ENCODE data around the gene VWF.
A peak's percentile ranks its signal among the peaks of the same experiment; 100 is the strongest.
"Not testable (repeated sequence)": the region's sequence is repeated elsewhere in the genome, so short reads cannot be mapped to it uniquely, and the experiment has no call there.

Gene VWF

DNA sequence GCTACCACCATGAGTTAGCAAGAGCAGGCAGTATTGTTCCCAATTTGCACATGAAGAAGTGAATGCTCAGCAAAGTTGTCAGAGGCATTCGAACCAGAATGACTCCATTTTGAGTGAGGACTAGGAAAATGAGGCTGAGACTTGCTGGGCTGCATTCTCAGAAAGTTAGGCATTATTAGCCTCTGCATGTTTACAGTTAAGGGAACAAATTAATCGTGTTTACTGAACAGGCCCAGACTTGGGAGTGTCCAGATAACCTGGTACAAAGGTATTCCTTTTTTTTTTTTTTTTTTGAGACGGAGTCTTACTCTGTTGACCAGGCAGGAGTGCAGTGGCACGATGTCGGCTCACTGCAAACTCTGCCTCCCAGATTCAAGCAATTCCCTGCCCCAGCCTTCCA, 22.5 kb upstream of the VWF start:
- Histone ChIP-seq H3K9ac (ENCODE audit: low read length in 5 of 5) (no peak overlapping the region), H3K36me3 (ENCODE audit: control insufficient read depth in 5 of 5, insufficient read depth in 5 of 5, low read length in 5 of 5) (no peaks in the 10 kb centered on the region), H3K27me3 (ENCODE audit: control insufficient read depth in 5 of 5, insufficient read depth in 4 of 5, low read length in 5 of 5) (no peaks in the 10 kb centered on the region), H3K27ac (ENCODE audit: low read depth, low read length) (no peak overlapping the region), H3K9me3 (ENCODE audit: control insufficient read depth in 5 of 5, low read length in 5 of 5) (no peaks in the 10 kb centered on the region), H3K4me1 (ENCODE audit: control insufficient read depth in 5 of 5, insufficient read depth in 5 of 5, low read length in 5 of 5) (peaks cover 0 to 3% (median 0%) of the 10 kb centered on the region in 5 donors), H3K4me3 (ENCODE audit: low read depth in 1 of 5, low read length in 5 of 5) (no peak overlapping the region)

DNA sequence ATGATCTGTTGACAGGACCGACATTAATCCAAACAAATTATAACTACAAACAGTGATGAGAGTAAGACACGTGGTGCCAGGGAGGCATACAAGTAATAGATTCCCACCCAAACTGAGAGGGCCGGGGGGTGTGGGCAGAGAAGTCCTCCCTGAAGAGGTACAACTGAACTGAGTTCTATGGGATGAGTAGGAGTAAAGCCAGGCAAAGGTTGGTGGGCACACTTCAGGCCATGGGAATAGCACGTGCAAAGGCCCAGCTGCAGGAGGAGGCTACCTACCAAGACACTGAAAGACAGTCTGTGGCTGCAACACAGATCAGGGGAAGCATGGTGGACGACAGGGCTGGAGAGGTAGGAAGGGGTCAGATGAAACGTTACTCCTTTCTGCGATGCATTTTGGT, 22.0 kb upstream of the VWF start:
- Histone ChIP-seq H3K36me3 (ENCODE audit: control insufficient read depth in 5 of 5, insufficient read depth in 5 of 5, low read length in 5 of 5) (no peaks in the 10 kb centered on the region), H3K4me1 (ENCODE audit: control insufficient read depth in 5 of 5, insufficient read depth in 5 of 5, low read length in 5 of 5) (peaks cover 0 to 8% (median 4%) of the 10 kb centered on the region in 5 donors), H3K4me3 (ENCODE audit: low read depth in 1 of 5, low read length in 5 of 5) (no peak overlapping the region), H3K9me3 (ENCODE audit: control insufficient read depth in 5 of 5, low read length in 5 of 5) (no peaks in the 10 kb centered on the region), H3K9ac (ENCODE audit: low read length in 5 of 5) (no peak overlapping the region), H3K27ac (ENCODE audit: low read depth, low read length) (no peak overlapping the region), H3K27me3 (ENCODE audit: control insufficient read depth in 5 of 5, insufficient read depth in 4 of 5, low read length in 5 of 5) (no peaks in the 10 kb centered on the region)

DNA sequence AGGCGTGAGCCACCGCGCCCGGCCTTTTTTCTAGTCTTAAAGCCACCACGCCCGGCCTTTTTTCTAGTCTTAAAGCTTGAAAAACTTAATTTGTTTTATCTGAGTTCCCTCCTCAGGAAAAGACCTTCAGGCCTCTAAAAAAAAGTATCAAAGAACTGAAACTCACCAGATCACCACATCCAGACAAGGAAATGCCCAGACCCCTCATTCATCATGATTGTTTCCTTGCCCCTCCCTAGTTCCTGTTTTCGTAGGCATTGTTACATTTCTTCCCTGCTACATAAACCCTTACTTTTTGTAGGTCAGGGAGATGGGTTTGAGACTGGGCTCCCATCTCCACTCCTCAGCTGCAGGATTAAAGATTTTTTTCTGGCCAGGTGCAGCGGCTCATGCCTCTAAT, 21.1 kb upstream of the VWF start:
- H3K4me3 ChIP-seq (ENCODE audit: low read depth in 1 of 5, low read length in 5 of 5) = no peak overlapping the region
- H3K9me3 ChIP-seq (ENCODE audit: control insufficient read depth in 5 of 5, low read length in 5 of 5) = no peaks in the 10 kb centered on the region
- peaks cover 0 to 17% (median 13%) of the 10 kb centered on the region in 5 donors for H3K4me1 ChIP-seq (ENCODE audit: control insufficient read depth in 5 of 5, insufficient read depth in 5 of 5, low read length in 5 of 5)
- no peak overlapping the region for H3K27ac ChIP-seq (ENCODE audit: low read depth, low read length)
- no peaks in the 10 kb centered on the region for H3K36me3 ChIP-seq (ENCODE audit: control insufficient read depth in 5 of 5, insufficient read depth in 5 of 5, low read length in 5 of 5)
- no peak overlapping the region for H3K9ac ChIP-seq (ENCODE audit: low read length in 5 of 5)
- no peaks in the 10 kb centered on the region for H3K27me3 ChIP-seq (ENCODE audit: control insufficient read depth in 5 of 5, insufficient read depth in 4 of 5, low read length in 5 of 5)

DNA sequence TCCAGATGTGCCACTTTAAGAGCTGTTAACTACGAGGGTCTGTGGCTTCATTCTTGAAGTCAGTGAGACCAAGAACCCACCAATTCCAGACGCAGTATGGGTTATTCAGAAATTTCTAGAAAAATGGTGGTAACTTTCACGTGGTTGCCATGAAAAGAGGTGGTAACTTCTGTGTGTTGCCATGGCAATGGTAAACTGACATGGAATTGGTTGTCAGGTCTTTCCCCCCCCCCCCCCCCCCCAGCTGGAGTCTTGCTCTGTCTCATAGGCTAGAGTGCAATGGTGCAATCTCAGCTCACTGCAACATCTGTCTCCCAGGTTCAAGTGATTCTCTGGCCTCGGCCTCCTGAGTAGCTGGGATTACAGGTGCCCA, 18.8 kb upstream of the VWF start:
- no peak overlapping the region for H3K9ac ChIP-seq (ENCODE audit: low read length in 5 of 5)
- H3K27me3 ChIP-seq (ENCODE audit: control insufficient read depth in 5 of 5, insufficient read depth in 4 of 5, low read length in 5 of 5) = no peaks in the 10 kb centered on the region
- no peaks in the 10 kb centered on the region for H3K36me3 ChIP-seq (ENCODE audit: control insufficient read depth in 5 of 5, insufficient read depth in 5 of 5, low read length in 5 of 5)
- peaks cover 5 to 37% (median 28%) of the 10 kb centered on the region in 5 donors for H3K4me1 ChIP-seq (ENCODE audit: control insufficient read depth in 5 of 5, insufficient read depth in 5 of 5, low read length in 5 of 5)
- no peak overlapping the region for H3K27ac ChIP-seq (ENCODE audit: low read depth, low read length)
- no peak overlapping the region for H3K4me3 ChIP-seq (ENCODE audit: low read depth in 1 of 5, low read length in 5 of 5)
- no peaks in the 10 kb centered on the region for H3K9me3 ChIP-seq (ENCODE audit: control insufficient read depth in 5 of 5, low read length in 5 of 5)

DNA sequence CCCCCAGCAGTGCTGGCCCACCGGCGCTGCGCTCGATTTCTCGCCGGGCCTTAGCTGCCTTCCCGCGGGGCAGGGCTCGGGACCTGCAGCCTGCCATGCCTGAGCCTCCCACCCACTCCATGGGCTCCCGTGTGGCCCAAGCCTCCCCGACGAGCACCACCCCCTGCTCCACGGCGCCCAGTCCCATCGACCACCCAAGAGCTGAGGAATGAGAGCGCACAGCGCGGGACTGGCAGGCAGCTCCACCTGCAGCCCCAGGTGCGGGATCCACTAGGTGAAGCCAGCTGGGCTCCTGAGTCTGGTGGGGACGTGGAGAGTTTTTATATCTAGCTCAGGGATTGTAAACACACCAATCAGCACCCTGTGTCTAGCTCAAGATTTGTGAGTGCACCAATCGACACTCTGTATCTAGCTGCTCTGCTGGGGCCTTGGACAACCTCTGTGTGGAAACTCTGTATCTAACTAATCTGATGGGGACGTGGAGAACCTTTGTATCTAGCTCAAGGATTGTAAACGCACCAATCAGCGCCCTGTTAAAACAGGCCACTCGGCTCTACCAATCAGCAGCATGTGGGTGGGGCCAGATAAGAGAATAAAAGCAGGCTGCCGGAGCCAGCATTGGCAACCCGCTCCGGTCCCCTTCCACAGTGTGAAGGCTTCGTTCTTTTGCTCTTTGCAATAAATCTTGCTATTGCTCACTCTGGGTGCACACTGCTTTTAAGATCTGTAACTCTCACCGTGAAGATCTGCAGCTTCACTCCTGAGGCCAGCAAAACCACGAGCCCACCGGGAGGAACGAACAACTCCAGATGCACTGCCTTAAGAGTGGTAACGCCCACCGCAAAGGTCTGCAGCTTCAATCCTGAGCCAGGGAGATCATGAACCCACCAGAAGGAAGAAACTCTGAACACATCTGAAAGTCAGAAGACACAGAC, 18.2 kb upstream of the VWF start:
- H3K27ac ChIP-seq (ENCODE audit: low read depth, low read length); H3K27me3 ChIP-seq (ENCODE audit: control insufficient read depth in 5 of 5, insufficient read depth in 4 of 5, low read length in 5 of 5); H3K9ac ChIP-seq (ENCODE audit: low read length in 5 of 5); H3K36me3 ChIP-seq (ENCODE audit: control insufficient read depth in 5 of 5, insufficient read depth in 5 of 5, low read length in 5 of 5); H3K9me3 ChIP-seq (ENCODE audit: control insufficient read depth in 5 of 5, low read length in 5 of 5); H3K4me3 ChIP-seq (ENCODE audit: low read depth in 1 of 5, low read length in 5 of 5): not testable (repeated sequence)
- peaks cover 5 to 38% (median 28%) of the 10 kb centered on the region in 5 donors for H3K4me1 ChIP-seq (ENCODE audit: control insufficient read depth in 5 of 5, insufficient read depth in 5 of 5, low read length in 5 of 5)

DNA sequence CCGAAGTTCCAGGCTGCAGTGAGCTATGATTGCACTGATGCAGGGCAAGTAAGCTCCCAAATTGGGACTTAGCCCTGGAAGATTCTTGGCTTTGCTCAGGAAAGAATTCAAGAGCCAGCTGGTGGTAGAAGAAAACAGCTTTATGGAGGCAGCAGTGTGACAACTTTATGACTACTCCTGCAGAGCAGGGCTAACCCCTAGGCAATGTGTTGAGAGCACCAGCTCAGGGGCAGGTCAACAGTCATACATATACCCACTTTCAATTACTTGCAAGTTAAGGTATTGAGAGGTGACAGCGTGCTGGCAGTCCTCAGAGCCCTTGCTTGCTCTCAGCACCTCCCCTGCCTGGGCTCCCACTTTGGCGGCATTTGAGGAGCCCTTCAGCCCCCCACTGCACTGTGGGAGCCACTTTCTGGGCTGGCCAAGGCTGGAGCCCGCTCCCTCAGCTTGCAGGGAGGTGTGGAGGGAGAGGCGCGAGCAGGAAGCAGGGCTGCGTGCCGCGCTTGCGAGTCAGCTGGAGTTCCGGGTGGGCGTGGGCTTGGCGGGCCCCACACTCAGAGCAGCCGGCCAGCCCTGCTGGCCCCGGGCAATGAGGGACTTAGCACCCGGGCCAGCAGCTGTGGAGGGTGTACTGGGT, 17.4 kb upstream of the VWF start:
- Histone ChIP-seq H3K4me1 (ENCODE audit: control insufficient read depth in 5 of 5, insufficient read depth in 5 of 5, low read length in 5 of 5) (peaks cover 5 to 38% (median 28%) of the 10 kb centered on the region in 5 donors), H3K27ac (ENCODE audit: low read depth, low read length) (peak overlapping the region; percentile 27)
- H3K9me3 ChIP-seq (ENCODE audit: control insufficient read depth in 5 of 5, low read length in 5 of 5); H3K9ac ChIP-seq (ENCODE audit: low read length in 5 of 5); H3K27me3 ChIP-seq (ENCODE audit: control insufficient read depth in 5 of 5, insufficient read depth in 4 of 5, low read length in 5 of 5); H3K36me3 ChIP-seq (ENCODE audit: control insufficient read depth in 5 of 5, insufficient read depth in 5 of 5, low read length in 5 of 5); H3K4me3 ChIP-seq (ENCODE audit: low read depth in 1 of 5, low read length in 5 of 5): not testable (repeated sequence)

DNA sequence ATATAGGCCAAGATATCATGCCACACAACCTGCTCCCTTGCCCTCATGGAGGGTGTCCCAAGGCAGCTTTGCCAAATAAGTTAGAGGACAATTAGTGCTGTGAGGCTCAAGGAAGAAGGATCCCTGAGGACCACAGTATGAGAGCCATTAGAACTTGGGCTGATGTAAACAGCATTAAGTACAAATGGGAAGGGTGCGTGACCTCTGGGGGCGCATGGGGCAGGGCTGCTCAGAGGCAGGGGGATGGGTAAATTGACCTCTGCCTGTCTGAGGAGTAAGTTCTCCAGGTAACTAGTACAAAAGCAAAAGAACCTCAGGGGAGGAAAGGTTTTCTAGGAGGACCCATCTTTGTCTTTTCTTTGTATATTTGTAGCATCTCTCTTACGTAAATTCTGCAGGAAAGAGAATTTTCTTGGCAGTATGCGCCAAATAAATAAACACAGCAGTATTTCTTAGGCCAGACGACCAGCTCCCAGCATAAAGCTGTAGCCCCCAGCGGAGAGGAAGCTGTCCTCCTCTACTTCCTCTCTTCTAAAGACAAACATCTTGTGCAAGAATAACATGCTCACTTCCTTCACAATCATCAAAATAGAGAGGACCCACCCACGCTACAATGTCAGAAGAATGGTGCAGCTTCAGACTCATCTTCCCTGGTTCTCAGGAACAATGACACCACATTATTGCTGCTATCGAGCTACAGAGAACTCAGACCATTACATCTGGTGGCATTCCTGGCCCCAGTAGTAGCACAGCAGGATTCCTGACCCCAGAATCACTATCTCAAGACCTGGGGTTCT, 16.4 kb upstream of the VWF start:
- peaks cover 5 to 38% (median 28%) of the 10 kb centered on the region in 5 donors for H3K4me1 ChIP-seq (ENCODE audit: control insufficient read depth in 5 of 5, insufficient read depth in 5 of 5, low read length in 5 of 5)

DNA sequence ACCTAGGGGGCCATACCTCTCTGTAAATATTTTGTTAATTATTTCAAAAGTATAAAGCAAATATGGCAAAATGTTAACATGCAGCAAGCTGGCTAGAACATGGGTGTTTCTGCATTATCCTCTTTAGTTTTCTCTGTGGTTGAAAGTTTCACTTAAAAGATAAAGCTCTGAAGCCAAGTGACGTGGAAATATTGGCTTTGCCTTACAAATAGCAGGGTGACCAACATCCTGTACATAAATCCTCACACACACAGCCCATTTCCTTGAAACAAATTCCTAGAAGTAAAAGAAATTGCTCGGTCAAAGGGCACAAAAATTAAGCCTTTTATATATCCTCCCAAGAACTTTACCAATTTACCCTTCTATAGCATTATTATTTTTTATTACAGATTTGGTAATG, 10.6 kb upstream of the VWF start:
- H3K27ac ChIP-seq (ENCODE audit: low read depth, low read length) = no peak overlapping the region
- no peak overlapping the region for H3K9ac ChIP-seq (ENCODE audit: low read length in 5 of 5)
- H3K4me1 ChIP-seq (ENCODE audit: control insufficient read depth in 5 of 5, insufficient read depth in 5 of 5, low read length in 5 of 5) = peaks cover 2 to 21% (median 15%) of the 10 kb centered on the region in 5 donors
- peaks cover 0 to 6% (median 4%) of the 10 kb centered on the region in 5 donors for H3K9me3 ChIP-seq (ENCODE audit: control insufficient read depth in 5 of 5, low read length in 5 of 5)
- H3K36me3 ChIP-seq (ENCODE audit: control insufficient read depth in 5 of 5, insufficient read depth in 5 of 5, low read length in 5 of 5) = no peaks in the 10 kb centered on the region
- H3K4me3 ChIP-seq (ENCODE audit: low read depth in 1 of 5, low read length in 5 of 5) = no peak overlapping the region
- H3K27me3 ChIP-seq (ENCODE audit: control insufficient read depth in 5 of 5, insufficient read depth in 4 of 5, low read length in 5 of 5) = peaks cover 0 to 2% (median 0%) of the 10 kb centered on the region in 5 donors

More for the DNA sequence above, 16.4 kb upstream of the VWF start:
- peaks cover 0 to 2% (median 0%) of the 10 kb centered on the region in 5 donors for H3K27me3 ChIP-seq (ENCODE audit: control insufficient read depth in 5 of 5, insufficient read depth in 4 of 5, low read length in 5 of 5)
- peaks cover 0 to 6% (median 4%) of the 10 kb centered on the region in 5 donors for H3K9me3 ChIP-seq (ENCODE audit: control insufficient read depth in 5 of 5, low read length in 5 of 5)
- peak overlapping the region; percentile 27 for H3K27ac ChIP-seq (ENCODE audit: low read depth, low read length)
- no peak overlapping the region for H3K9ac ChIP-seq (ENCODE audit: low read length in 5 of 5)
- H3K4me3 ChIP-seq (ENCODE audit: low read depth in 1 of 5, low read length in 5 of 5) = no peak overlapping the region
- H3K36me3 ChIP-seq (ENCODE audit: control insufficient read depth in 5 of 5, insufficient read depth in 5 of 5, low read length in 5 of 5) = no peaks in the 10 kb centered on the region

DNA sequence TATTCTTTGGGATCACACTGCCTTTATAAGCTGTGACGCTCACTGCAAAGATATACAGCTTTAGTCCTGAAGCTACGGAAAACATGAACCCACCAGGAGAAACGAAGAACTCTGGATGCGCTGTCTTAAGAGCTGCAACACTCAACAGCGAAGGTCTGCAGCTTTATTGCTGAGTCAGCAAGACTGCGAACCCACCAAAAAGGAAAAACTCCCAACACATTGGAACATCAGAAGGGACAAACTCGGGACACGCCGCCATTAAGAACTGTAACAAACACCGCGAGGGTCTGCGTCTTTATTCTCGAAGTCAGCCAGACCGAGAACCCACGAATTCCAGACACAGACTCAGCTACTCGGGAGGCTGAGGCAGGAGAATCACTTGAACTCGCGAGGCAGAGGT, 9.2 kb upstream of the VWF start:
- Histone ChIP-seq H3K4me1 (ENCODE audit: control insufficient read depth in 5 of 5, insufficient read depth in 5 of 5, low read length in 5 of 5) (peaks cover 0 to 9% (median 3%) of the 10 kb centered on the region in 5 donors), H3K27ac (ENCODE audit: low read depth, low read length) (no peak overlapping the region), H3K9me3 (ENCODE audit: control insufficient read depth in 5 of 5, low read length in 5 of 5) (peaks cover 0 to 6% (median 4%) of the 10 kb centered on the region in 5 donors), H3K9ac (ENCODE audit: low read length in 5 of 5) (no peak overlapping the region), H3K27me3 (ENCODE audit: control insufficient read depth in 5 of 5, insufficient read depth in 4 of 5, low read length in 5 of 5) (peaks cover 0 to 2% (median 0%) of the 10 kb centered on the region in 5 donors), H3K4me3 (ENCODE audit: low read depth in 1 of 5, low read length in 5 of 5) (no peak overlapping the region), H3K36me3 (ENCODE audit: control insufficient read depth in 5 of 5, insufficient read depth in 5 of 5, low read length in 5 of 5) (no peaks in the 10 kb centered on the region)
